Activated naive CD8-positive, alpha-beta T cell treated with anti-CD3 and anti-CD28 coated beads, Interleukin-2, amount 50 U/mL, for 24 hours (primary cell): ENCODE results near the gene PRTFDC1.
"Not testable (repeated sequence)": the region's sequence is repeated elsewhere in the genome, so short reads cannot be mapped to it uniquely, and the experiment has no call there.

Experiments used
- ATAC-seq: fragments of 150-1000 bp; cut with Tn5 transposase; one replicate; pipeline ENCODE4 v1.10.0; 2021
- DNase-seq: peaks from one replicate; pipeline ENCODE4 v3.0.0; 2021
- H3K27ac Mint-ChIP-seq: one replicate; pipeline ENCODE4 v1.8.0; 2021; ENCODE audit warnings: mild to moderate bottlenecking, mixed read lengths
- H3K27me3 Mint-ChIP-seq: one replicate; pipeline ENCODE4 v1.8.0; 2021; ENCODE audit warnings: mixed read lengths
- H3K36me3 Mint-ChIP-seq: one replicate; pipeline ENCODE4 v1.8.0; 2021; ENCODE audit warnings: low read depth, mixed read lengths
- H3K4me1 Mint-ChIP-seq: one replicate; pipeline ENCODE4 v1.8.0; 2021; ENCODE audit warnings: mixed read lengths
- H3K4me3 Mint-ChIP-seq: one replicate; pipeline ENCODE4 v1.8.0; 2021; ENCODE audit warnings: mild to moderate bottlenecking, moderate library complexity, mixed read lengths
- H3K9me3 Mint-ChIP-seq: one replicate; pipeline ENCODE4 v1.8.0; 2021; ENCODE audit warnings: mixed read lengths

Gene PRTFDC1

GRCh38 chr10:24957624-24958051, 5.2 kb upstream of the PRTFDC1 start:
- not testable (repeated sequence) for H3K27ac Mint-ChIP-seq, H3K4me1 Mint-ChIP-seq, H3K9me3 Mint-ChIP-seq, ATAC-seq, H3K4me3 Mint-ChIP-seq, H3K27me3 Mint-ChIP-seq, H3K36me3 Mint-ChIP-seq, DNase-seq

DNA sequence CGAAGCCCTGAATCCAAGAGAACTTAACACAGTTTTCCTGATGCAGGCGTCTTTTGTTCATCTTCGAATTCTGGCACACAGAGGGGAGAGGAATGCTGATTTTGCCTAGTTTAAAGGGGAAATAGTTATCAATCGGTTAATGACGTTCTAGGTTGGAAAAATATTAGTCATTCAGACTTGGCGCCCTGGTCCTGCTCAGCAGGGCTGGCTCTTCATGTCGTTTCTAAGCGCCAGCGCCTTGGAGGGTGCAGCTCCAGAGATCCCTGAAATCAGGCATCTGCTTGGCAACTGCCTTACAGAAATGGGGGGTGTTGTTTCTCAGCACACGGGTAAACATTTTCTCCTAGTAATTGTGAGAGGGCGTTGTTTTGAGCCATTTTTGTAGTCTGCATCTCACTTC, 1.3 kb upstream of the PRTFDC1 start:
- DNase-seq: no peak
- H3K9me3 Mint-ChIP-seq: no peaks in the 10 kb centered on the region
- H3K27ac Mint-ChIP-seq: peak overlapping the region; percentile 86
- no peak for ATAC-seq
- H3K27me3 Mint-ChIP-seq: peaks cover 2% of the 10 kb centered on the region
- H3K36me3 Mint-ChIP-seq: no peaks in the 10 kb centered on the region
- peaks cover 18% of the 10 kb centered on the region for H3K4me1 Mint-ChIP-seq
- peak overlapping the region; percentile 76 for H3K4me3 Mint-ChIP-seq

GRCh38 chr10:24952707-24953645, 570 bp upstream of the PRTFDC1 start:
- peak overlapping the region; percentile 76 for H3K4me3 Mint-ChIP-seq
- DNase-seq: peak; percentile 57
- H3K27ac Mint-ChIP-seq: peak overlapping the region; percentile 86
- H3K9me3 Mint-ChIP-seq: no peaks in the 10 kb centered on the region
- H3K4me1 Mint-ChIP-seq: peaks cover 19% of the 10 kb centered on the region
- H3K27me3 Mint-ChIP-seq: peaks cover 2% of the 10 kb centered on the region
- ATAC-seq: peak; percentile 57
- H3K36me3 Mint-ChIP-seq: no peaks in the 10 kb centered on the region

DNA sequence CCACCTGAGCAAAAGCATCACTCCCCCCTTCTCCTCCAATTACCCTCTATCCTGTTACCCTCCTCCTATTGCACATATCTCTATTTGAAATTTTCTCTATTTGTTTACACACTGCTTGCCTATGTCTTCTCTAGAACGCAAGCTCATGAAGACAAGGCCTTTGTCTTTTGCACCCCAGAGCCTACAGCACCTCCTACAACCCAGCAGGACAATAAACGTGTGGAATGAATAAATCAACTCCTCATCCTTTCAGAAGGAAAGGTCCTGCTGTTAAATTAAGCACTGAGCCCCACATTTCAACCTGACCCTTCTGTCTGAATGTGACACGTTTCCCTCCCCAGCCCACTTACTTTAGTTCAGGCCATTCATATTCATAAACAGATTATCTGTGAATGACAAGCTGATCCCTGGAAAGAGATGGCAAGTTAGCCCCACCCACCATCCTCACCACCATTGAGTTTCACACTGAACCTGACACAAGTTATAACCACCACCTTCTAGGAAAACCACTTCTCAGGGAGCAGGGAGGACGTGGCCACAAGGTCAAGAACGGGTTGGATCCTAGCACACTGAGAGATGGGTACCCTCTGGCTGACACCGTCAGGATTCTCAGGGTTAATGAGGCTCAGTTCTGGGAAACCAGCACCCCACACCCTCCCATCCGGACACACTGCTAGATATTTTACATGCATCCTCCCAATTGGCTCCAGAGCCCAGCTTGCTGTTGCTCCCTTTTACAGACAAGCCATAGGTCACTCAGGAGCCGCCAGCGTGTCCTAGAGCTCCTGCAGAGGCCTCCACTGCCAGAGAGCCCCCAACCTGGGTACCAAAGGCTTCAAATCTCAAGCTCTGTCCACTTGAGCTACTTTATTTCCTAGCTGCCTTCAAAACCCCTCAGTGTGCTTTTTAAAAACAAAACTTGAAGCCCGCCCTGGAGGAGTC, 934 bp downstream of the PRTFDC1 start:
- ATAC-seq: peak; percentile 16
- H3K27me3 Mint-ChIP-seq: peaks cover 2% of the 10 kb centered on the region
- peak; percentile 30 for DNase-seq
- H3K36me3 Mint-ChIP-seq: no peaks in the 10 kb centered on the region
- no peaks in the 10 kb centered on the region for H3K9me3 Mint-ChIP-seq
- H3K4me1 Mint-ChIP-seq: peaks cover 28% of the 10 kb centered on the region
- peak overlapping the region; percentile 63 for H3K4me3 Mint-ChIP-seq
- H3K27ac Mint-ChIP-seq: peak overlapping the region; percentile 73

DNA sequence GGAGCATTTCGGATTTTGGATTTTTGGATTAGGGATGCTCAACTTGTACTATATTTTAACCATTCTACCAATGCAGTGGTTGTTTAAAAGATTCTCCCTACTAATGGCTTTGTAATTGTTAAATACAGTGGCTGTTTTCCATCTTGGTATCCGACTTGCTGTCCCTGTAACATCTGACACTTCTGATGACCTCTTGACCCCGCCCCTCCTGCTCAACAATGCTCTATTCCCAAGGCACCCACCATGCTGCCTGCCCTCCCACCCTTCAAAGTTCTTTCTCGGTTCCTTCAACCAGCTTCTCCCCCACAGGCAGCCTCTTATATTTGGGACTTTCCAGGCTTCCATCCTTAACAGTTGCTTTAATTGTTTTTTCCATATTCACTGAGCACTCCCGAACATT, 2.0 kb downstream of the PRTFDC1 start:
- Mint-ChIP-seq H3K27ac (no peak overlapping the region), H3K36me3 (no peaks in the 10 kb centered on the region), H3K4me1 (peaks cover 28% of the 10 kb centered on the region), H3K27me3 (peaks cover 2% of the 10 kb centered on the region), H3K4me3 (no peak overlapping the region), H3K9me3 (no peaks in the 10 kb centered on the region)
- ATAC-seq (no peak), DNase-seq (no peak)

DNA sequence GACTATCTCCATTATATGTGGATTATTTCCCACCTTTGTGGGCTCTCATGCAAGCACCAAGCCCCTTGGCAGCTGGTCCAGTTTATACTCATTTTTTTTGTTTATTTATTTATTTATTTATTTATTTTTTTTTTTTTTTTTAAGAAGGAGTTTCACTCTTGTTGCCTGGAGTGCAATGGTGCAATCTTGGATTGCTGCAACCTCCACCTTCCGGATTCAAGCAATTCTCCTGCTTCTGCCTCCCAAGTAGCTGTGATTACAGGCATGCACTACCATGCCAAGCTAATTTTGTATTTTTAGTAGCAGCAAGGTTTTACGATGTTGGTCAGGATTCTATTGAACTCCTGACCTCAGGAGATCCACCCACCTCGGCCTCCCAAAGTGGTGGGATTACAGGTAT, 2.8 kb downstream of the PRTFDC1 start:
- Mint-ChIP-seq H3K9me3 (no peaks in the 10 kb centered on the region), H3K4me1 (peaks cover 30% of the 10 kb centered on the region), H3K27me3 (peaks cover 2% of the 10 kb centered on the region), H3K4me3 (no peak overlapping the region), H3K27ac (no peak overlapping the region), H3K36me3 (no peaks in the 10 kb centered on the region)
- ATAC-seq (no peak), DNase-seq (no peak)

DNA sequence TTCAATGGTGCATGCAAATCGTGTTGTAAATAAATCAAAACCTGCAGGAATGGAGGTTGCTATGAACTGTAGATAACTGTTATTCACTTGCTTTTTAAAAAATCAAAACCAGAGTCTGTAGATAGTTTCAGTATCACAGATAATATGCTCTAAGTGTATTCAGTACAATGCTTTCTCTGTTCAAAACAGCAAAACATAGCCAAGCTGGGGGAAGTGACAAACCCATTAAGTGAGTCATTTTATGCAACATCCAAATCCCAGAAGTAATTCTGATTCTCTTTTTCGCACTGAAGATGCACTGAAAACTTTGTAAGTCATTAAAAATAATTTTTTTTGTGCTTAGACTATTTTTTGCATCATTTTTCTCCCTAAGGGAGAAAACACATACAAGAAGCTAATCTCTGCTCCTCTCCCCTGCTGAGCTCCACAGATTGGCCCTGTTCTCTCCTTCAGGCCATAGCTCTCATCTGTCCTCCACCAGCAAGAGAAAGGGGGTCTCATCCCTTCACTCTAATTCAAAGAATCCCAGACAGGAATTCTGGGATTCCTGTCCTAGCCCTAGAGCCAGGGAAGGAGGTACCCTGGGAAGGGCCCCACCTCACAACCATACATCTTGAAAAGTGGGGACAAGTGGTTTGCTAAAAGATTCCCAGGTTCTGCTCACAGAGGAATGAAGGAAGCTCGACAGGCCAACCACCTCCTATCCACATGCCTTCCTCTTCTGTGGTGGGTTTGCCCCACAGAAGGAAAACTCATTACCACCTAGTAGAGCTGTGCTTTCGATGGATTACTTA, 4.9 kb downstream of the PRTFDC1 start:
- H3K4me3 Mint-ChIP-seq: no peak overlapping the region
- ATAC-seq (peak; percentile 59), DNase-seq (no peak)
- no peaks in the 10 kb centered on the region for H3K27me3 Mint-ChIP-seq
- no peak overlapping the region for H3K27ac Mint-ChIP-seq
- no peaks in the 10 kb centered on the region for H3K36me3 Mint-ChIP-seq
- H3K4me1 Mint-ChIP-seq: peaks cover 23% of the 10 kb centered on the region
- H3K9me3 Mint-ChIP-seq: no peaks in the 10 kb centered on the region

- no peaks in the 10 kb centered on the region for H3K27me3 Mint-ChIP-seq
- no peaks in the 10 kb centered on the region for H3K36me3 Mint-ChIP-seq
- H3K9me3 Mint-ChIP-seq: no peaks in the 10 kb centered on the region
- peaks cover 12% of the 10 kb centered on the region for H3K4me1 Mint-ChIP-seq
- no peak overlapping the region for H3K4me3 Mint-ChIP-seq
- DNase-seq: no peak
- ATAC-seq: no peak
- H3K27ac Mint-ChIP-seq: no peak overlapping the region
Observed at GRCh38 chr10:24944512-24945255, 7.7 kb downstream of the PRTFDC1 start.

DNA sequence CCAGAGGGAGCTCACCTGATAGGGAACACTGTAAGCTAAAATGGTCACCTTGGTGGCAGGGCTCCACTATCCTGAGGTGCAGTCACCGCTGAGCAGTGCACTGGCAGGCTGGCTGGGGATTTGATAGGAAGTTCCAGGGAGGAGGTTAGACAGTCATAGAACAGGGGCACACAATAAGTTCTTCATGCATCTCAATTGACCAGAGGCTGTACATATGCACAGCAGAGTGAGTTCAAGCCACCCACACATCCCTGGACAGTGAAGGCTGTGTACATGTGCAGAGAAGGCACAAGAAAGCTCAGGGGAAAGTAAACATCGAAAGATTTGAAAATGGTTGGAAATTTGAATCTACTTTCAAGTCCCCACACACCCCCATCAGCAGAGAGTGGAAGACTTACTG, 13.9 kb downstream of the PRTFDC1 start:
- DNase-seq (no peak), ATAC-seq (no peak)
- H3K4me3 Mint-ChIP-seq: no peak overlapping the region
- H3K36me3 Mint-ChIP-seq: no peaks in the 10 kb centered on the region
- no peaks in the 10 kb centered on the region for H3K27me3 Mint-ChIP-seq
- H3K27ac Mint-ChIP-seq: no peak overlapping the region
- no peaks in the 10 kb centered on the region for H3K9me3 Mint-ChIP-seq
- peaks cover 3% of the 10 kb centered on the region for H3K4me1 Mint-ChIP-seq

- ATAC-seq: no peak
- Mint-ChIP-seq H3K9me3 (no peaks in the 10 kb centered on the region), H3K27ac (no peak overlapping the region), H3K4me1 (peaks cover 3% of the 10 kb centered on the region), H3K36me3 (no peaks in the 10 kb centered on the region), H3K4me3 (no peak overlapping the region), H3K27me3 (no peaks in the 10 kb centered on the region)
- DNase-seq: no peak
Observed at GRCh38 chr10:24938076-24938475, 14.3 kb downstream of the PRTFDC1 start.

- no peak for DNase-seq
- Mint-ChIP-seq H3K27me3 (no peaks in the 10 kb centered on the region), H3K4me1 (peaks cover 3% of the 10 kb centered on the region), H3K4me3 (no peak overlapping the region), H3K27ac (no peak overlapping the region), H3K36me3 (no peaks in the 10 kb centered on the region), H3K9me3 (no peaks in the 10 kb centered on the region)
- peak; percentile 24 for ATAC-seq
Observed at GRCh38 chr10:24935504-24936292, 16.7 kb downstream of the PRTFDC1 start.

DNA sequence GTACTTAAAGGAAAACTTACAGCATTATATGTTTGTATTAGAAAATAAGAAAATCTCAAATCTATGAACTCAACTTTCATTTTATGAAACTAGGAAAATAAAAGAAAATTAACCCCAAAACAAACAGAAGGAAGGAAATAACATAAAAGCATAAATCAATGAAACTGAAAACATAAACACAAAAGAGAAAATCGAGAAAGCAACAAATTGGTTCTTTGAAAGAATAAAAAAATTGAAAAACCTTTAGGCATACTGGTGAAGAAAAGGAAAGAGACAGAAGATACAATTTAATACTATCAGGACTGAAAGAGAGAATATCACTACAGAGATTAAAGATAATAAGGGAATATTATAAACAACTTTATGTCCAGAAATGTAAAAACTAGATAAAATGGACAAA, 21.2 kb downstream of the PRTFDC1 start:
- no peaks in the 10 kb centered on the region for H3K27me3 Mint-ChIP-seq
- no peak for ATAC-seq
- no peaks in the 10 kb centered on the region for H3K9me3 Mint-ChIP-seq
- no peak overlapping the region for H3K27ac Mint-ChIP-seq
- H3K4me3 Mint-ChIP-seq: no peak overlapping the region
- no peak for DNase-seq
- H3K4me1 Mint-ChIP-seq: peaks cover 23% of the 10 kb centered on the region
- no peaks in the 10 kb centered on the region for H3K36me3 Mint-ChIP-seq

DNA sequence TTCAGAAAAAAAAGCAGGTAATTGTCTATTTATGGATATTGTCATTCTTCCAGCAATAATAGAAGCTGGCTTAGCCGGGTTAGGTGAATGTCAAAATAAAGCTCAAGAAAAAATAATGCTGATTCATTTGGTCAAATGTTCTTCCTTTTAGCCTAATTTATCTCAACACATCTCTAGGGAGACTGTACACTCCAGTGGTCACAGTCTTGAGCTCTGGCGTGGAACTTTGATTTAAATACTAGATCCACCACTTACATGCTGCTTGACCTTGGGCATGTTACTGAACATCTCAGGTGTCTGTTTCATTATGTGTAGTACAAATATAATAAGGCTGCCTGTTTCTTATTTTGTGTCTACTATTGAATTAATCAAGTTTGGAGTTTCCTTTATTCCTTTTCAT, 22.0 kb downstream of the PRTFDC1 start:
- Mint-ChIP-seq H3K4me1 (peaks cover 20% of the 10 kb centered on the region), H3K9me3 (no peaks in the 10 kb centered on the region), H3K27ac (no peak overlapping the region), H3K4me3 (no peak overlapping the region), H3K36me3 (no peaks in the 10 kb centered on the region), H3K27me3 (no peaks in the 10 kb centered on the region)
- DNase-seq (no peak), ATAC-seq (no peak)
